NCI-H1105 (cell line): ENCODE measurements around the gene RPS18.
A peak's percentile ranks its signal among the peaks of the same experiment; 100 is the strongest.
"Not testable (repeated sequence)": the region's sequence is repeated elsewhere in the genome, so short reads cannot be mapped to it uniquely, and the experiment has no call there.

ENCODE experiments used
- DNase-seq: peaks from one replicate; lab custom pipeline; 2025; lab: John Stamatoyannopoulos, UW

RPS18 gene

DNA sequence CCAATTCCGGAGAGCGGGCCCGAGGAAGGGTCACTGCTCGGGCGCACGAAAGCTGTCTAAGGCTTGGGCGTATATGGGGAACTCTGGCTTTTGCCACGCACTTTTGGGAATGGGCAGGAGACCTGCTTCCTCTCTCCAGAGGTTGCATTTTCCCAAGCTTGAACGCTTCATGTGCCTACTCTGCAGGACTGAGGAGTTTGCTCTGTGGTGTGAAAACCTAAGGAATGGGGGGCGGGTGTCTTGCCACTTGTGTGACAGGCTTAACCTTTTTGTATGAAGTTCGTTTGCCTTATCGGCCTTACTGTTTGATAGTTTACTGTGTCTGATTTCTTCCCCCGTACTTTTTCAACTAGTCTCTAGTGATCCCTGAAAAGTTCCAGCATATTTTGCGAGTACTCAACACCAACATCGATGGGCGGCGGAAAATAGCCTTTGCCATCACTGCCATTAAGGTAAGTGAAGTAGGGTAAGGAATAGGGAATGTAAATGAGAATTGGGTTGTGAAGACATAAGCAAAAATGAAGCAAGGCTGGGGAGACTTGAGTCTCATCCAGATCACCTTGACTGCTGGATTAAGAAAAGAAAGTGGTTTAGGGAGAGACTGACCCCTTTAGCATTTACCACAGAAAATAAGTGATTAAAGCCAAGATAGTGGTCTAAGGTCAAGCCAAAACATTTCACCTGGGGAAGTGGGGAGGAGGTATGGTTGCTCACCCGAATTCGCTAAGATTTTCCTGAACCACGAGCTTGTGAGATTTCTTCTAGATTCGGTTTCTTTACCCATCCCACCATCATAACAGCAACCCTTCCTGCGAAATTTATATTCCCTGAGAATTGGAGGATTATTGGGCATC lies 627 bp downstream of the RPS18 start:
- DNase-seq = no peak

DNA sequence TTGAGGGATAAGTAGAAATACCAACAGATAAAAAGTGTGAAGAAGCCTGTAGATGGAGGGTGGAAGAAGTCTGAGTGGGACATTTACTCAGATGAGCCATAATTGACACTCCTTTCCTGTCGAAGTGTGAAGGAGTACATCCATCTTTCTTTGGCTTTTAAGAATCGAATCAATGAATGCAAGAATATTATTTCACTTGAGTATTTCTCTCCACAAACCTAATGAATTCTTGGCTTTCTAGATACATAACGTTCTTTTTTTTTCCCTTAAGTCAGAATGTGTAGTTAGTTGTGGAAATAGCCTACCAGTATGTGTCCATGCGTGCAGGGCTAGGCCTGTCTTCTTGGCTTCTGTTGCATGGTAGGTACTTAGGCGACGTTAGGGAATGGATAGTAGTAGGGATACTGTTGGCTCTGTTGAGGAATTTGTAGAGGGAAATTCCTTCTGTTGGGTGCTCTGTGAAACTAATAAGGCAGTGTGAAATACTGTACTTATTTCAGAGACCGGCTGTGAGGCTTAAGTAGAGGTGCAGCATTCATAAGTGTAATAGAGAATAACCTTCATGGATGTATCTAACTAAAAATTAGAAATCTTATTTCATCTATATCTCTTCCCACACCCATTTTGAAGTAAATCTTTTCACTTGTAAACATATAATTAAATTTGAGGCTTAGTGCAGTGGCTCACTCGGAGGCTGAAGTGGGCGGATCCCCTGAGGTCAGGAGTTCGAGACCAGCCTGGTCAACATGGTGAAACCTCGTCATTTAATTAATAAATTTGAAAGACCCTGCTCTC lies 1.5 kb downstream of the RPS18 start:
- DNase-seq = no peak

GRCh38 chr6:33273924-33274902 lies 2.3 kb downstream of the RPS18 start:
- no peak for DNase-seq

- DNase-seq = not testable (repeated sequence)
These were observed 4.1 kb downstream of the RPS18 start for GRCh38 chr6:33275795-33276580.

- DNase-seq = no peak
These were observed 4.6 kb downstream of the RPS18 start for GRCh38 chr6:33276581-33276863.

DNA sequence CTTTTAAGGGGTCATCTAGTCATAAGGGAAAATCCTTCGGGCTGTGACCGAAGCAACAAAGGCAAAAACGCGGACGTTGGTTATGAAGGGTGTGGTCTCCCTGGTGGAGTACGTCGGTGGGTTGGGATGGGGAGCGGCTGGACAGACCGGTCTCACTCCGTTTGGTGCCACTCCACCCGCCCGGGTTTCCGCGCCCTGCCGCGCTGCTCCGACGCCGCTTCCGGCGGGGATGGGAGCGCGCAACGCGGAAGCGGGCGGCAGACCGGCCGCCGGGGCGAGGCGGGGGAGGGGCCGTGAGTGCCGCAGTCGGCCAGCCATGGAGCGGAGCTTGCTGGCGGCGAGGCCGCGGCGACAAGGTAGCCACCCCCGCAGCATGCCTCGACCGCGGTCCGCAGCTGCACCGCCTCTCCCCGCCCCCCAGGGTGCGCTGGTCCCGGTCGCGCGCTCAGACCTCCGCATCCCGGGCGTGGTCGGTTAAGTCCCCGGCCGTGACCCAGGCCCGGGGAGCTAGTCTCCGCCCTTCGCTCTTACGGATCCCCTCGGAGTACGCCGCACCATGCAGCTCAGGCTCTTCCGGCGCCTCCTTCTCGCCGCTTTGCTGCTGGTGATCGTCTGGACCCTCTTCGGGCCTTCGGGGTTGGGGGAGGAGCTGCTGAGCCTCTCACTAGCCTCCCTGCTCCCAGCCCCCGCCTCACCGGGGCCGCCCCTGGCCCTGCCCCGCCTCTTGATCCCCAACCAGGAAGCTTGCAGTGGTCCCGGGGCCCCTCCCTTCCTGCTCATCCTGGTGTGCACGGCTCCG lies 5.2 kb downstream of the RPS18 start, which contains the start of gene B3GALT4:
Gene B3GALT4, plus strand, starts transcription at position 260 of the 799 bp plus-strand sequence. Its CDS starts 297 bp downstream, at position 557.
- peak; percentile 89 for DNase-seq

DNA sequence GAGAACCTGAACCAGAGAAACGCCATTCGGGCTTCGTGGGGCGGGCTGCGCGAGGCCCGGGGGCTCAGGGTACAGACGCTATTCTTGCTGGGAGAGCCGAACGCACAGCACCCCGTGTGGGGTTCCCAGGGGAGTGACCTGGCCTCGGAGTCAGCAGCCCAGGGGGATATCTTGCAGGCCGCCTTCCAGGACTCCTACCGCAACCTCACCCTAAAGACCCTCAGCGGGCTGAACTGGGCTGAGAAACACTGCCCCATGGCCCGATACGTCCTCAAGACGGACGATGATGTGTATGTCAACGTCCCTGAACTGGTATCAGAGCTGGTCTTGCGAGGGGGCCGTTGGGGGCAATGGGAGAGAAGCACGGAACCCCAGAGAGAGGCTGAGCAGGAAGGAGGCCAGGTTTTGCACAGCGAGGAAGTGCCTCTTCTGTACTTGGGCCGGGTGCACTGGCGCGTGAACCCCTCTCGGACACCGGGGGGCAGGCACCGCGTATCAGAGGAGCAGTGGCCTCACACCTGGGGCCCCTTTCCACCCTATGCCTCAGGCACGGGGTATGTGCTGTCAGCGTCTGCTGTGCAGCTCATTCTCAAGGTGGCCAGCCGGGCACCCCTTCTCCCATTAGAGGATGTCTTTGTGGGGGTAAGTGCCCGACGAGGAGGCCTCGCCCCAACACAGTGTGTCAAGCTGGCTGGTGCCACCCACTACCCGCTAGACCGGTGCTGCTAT lies 6.0 kb downstream of the RPS18 start:
- DNase-seq = no peak

GRCh38 chr6:33278392-33278741 lies 6.5 kb downstream of the RPS18 start:
- no peak for DNase-seq

GRCh38 chr6:33278810-33279209 lies 6.9 kb downstream of the RPS18 start:
- no peak for DNase-seq

DNA sequence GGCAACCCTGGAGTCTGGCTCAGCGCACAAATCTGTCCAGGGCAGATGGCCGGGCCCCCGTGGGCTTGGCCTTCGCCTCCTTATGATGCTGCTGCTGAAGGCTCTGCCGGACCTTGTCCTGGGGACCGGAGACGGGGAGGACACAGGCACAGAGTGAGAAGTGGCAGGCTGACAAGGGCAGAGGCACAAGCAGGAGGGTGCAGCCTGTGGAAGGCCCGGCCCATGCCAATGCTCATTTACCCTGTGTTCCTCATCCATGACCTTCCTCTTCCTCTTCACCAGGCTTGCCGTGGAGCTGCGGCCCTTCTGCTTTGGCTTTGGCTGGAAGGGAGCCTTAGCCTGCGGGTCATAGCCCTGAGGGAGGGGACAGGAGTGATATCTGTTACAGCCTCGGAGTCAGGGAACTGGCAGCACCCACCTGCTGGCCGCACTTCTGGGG lies 7.4 kb downstream of the RPS18 start:
- DNase-seq = no peak

DNA sequence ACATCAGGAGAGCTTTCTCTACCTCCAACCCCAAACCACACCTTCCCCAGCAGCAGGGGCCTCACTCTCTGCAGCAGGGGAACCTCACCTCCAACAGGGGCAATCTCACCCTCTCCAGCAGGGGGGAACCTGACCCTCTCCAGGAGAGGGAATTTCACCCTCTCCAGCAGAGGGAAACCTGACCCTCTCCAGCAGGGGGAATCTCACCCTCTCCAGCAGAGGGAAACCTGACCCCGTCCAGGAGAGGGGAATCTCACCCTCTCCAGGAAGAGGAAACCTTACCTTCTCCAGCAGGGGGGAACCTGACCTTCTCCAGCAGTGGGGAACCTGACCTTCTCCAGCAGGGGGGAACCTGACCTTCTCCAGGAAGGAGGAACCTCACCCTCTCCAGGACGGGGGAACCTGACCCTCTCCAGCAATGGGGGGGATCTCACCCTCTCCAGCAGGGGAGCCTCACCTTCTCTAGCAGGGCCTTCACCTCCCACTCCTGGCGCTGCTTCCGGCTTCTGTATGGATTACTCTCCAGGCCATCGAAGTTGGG lies 8.2 kb downstream of the RPS18 start:
- peak; percentile 26 for DNase-seq

- no peak for DNase-seq
These were observed 8.7 kb downstream of the RPS18 start for GRCh38 chr6:33280539-33280938.

- not testable (repeated sequence) for DNase-seq
These were observed 13.3 kb downstream of the RPS18 start for GRCh38 chr6:33285214-33285613.

DNA sequence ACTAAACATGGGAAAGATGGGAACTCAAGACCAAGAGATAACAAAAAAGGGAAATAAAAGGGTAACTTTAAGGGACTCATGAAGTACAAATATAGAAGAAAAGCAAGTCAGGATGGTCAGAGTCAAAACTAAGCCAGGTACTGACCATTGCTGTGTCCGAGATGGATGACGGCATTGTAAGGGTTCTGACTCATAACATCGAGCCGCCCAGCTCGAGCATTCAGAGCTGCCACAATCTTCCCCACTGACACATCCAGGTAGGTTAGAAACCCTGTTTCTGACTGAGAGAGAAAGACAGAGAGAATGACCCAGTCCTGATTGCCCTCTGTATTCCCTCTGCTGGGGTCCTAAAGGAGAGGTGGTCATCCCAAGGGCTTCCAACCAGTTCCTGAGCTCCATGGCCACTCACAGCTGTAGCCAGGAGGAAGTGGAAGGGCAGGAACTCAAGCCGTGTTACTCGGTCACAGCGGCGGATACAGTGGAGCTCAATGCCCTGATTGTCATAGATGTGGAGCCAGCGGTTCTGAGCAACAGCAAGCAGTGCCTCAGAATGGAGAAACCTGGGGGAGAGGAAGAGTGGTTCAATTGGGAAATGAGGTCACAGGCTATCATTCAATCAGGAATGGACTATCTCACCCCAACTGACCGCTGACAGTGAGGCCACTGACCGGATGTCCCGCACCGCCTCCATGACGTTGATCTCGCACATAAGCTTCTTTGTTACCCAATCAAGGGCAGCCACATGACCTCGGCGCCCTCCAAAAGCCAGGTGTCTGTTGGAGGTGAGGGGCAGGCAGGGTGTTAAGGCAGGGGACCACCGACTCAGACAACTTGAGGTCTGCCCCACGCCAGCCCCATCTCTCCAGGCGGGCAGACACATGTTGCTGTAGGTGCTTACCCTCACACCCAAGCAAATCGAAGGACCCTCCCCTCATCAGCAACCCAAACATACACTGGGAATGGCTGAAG lies 15.4 kb downstream of the RPS18 start:
- no peak for DNase-seq

DNA sequence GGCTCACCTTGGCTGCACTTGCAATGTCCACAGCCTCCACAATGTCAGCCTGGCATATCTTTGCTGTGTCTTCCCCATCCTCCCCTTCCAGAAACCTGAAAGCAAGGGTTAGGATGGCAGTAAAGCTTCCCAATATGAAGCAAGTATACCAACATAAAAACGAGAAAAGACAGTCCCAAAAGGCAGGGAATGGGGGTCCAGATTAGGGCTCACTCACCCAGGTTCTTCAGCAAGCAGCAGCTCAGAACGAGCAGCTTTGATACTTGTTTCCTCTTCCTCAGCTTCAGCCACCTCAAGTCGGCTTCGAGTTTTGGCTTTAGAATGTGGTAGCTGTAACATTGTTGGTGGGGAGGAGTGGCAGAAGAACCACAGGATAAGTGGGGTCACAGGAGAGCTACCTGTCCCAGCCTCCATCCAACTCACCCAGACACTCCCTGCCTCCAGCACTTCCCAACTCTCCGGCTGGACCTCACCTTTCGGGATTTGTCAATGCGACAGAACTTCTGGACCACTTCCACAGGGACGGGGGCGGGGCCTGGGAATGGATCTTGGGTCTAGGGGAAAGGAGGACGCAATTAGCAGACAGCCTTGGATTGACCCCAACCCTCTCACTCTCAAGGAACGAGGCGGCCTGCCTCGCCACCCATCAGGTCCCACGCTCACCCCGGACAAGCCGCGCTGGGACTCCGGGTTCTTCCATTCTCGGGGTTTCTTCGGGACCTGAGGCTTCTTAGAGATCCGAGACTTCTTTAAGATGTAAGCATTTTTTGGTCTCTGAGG lies 16.5 kb downstream of the RPS18 start:
- no peak for DNase-seq

- peak; percentile 77 for DNase-seq
These were observed 17.3 kb downstream of the RPS18 start, which contains the start of the genes PFDN6 and WDR46 for GRCh38 chr6:33288921-33289783. PFDN6 (plus strand) TSS chr6:33289601; CDS start chr6:33289857, 256 bp downstream. WDR46 (minus strand) TSS chr6:33289239; CDS start chr6:33289170, 69 bp downstream.
